ENCODE measurements around the gene CYP3A7.

DNA sequence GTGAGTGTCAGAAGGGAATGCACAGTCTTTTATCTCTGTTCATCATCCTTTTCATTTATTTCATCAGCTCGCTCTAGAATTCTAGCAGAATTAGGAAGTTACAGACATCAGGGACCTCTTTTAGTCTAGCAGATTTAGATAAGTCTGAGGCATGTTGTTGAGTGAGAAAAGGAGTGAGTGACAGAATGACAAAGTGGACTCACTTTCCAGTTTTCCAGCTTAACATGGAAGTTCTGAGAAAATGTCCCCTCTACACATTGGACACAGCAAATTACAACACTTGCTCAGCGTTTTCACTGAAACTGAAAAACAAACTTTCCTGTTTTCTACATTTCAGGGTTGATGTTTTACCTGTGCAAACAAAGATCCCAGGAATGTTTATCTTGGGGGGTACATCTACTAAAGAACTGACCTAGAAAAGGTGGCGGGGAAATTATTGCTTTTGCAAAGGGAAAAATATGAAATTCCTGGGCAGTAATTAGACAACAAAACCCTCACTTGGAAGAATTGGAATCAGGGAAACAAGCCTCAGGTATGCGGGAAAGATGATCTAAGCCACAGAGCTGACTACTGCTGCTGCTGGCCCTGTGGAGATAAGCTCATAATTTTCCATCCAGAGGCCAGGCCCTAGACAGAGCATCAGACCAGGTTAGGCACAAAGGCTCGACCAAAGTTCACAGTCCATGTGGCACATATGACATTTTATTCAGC lies 40.6 kb downstream of the CYP3A7 start:
- TF ChIP-seq, protein P1, sequence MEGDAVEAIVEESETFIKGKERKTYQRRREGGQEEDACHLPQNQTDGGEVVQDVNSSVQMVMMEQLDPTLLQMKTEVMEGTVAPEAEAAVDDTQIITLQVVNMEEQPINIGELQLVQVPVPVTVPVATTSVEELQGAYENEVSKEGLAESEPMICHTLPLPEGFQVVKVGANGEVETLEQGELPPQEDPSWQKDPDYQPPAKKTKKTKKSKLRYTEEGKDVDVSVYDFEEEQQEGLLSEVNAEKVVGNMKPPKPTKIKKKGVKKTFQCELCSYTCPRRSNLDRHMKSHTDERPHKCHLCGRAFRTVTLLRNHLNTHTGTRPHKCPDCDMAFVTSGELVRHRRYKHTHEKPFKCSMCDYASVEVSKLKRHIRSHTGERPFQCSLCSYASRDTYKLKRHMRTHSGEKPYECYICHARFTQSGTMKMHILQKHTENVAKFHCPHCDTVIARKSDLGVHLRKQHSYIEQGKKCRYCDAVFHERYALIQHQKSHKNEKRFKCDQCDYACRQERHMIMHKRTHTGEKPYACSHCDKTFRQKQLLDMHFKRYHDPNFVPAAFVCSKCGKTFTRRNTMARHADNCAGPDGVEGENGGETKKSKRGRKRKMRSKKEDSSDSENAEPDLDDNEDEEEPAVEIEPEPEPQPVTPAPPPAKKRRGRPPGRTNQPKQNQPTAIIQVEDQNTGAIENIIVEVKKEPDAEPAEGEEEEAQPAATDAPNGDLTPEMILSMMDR (IDR thresholded peaks at IDR 0.05): no peak
- TF ChIP-seq USF2 (IDR thresholded peaks at IDR 0.05; ENCODE audit: borderline replicate concordance, low read depth, low read length) (no peak), TAF1 (IDR thresholded peaks at IDR 0.05; ENCODE audit: borderline replicate concordance, low read depth, low read length) (no peak), JUND (IDR thresholded peaks at IDR 0.05) (no peak), FOXM1 (IDR thresholded peaks at IDR 0.05; ENCODE audit: low read depth) (no peak), USF1 (IDR thresholded peaks at IDR 0.05; ENCODE audit: borderline replicate concordance, low read depth) (no peak), TEAD4 (IDR thresholded peaks at IDR 0.05; ENCODE audit: borderline replicate concordance, insufficient read depth) (no peak), POLR2AphosphoS5 (IDR thresholded peaks at IDR 0.05; ENCODE audit: low read depth, low read length) (no peak), RAD21 (IDR thresholded peaks at IDR 0.05; ENCODE audit: low read length) (no peak), MXI1 (IDR thresholded peaks at IDR 0.05; ENCODE audit: low read depth, low read length) (no peak), GABPA (IDR thresholded peaks at IDR 0.05; ENCODE audit: low read depth) (no peak), SMC3 (IDR thresholded peaks at IDR 0.05; ENCODE audit: low read depth, low read length) (no peak), SIN3A (IDR thresholded peaks at IDR 0.05; ENCODE audit: borderline replicate concordance, low read depth, low read length) (no peak)
- TF ChIP-seq, protein P2, sequence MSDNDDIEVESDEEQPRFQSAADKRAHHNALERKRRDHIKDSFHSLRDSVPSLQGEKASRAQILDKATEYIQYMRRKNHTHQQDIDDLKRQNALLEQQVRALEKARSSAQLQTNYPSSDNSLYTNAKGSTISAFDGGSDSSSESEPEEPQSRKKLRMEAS (IDR thresholded peaks at IDR 0.05; ENCODE audit: low read depth): no peak

Data from SK-N-SH (cell line).